Coronary artery (tissue), 2 donors: ENCODE results near the gene WWC1.
"Not testable (repeated sequence)": the region's sequence is repeated elsewhere in the genome, so short reads cannot be mapped to it uniquely, and the experiment has no call there.

Experiments used
- DNase-seq: peaks from one replicate; pipeline ENCODE4 v3.0.0-alpha.2; 2017; ENCODE audit warnings: low spot score
- H3K27ac ChIP-seq, 2 donors: fragments of 200-600 bp; sonication (generic); one replicate each; pipeline ENCODE4 v1.5.1; 2016 to 2019
- H3K4me3 ChIP-seq: fragments of 200-600 bp; sonication (generic); 2 replicates; pipeline ENCODE4 v1.5.1; 2016; ENCODE audit warnings: mild to moderate bottlenecking, moderate library complexity
- TF ChIP-seq, protein P1 (sequence below): fragments of 200-600 bp; sonication (generic); IDR thresholded peaks from one replicate; pipeline ENCODE4 v1.5.1; 2019; ENCODE audit warnings: antibody characterized with exemption

WWC1 gene

DNA sequence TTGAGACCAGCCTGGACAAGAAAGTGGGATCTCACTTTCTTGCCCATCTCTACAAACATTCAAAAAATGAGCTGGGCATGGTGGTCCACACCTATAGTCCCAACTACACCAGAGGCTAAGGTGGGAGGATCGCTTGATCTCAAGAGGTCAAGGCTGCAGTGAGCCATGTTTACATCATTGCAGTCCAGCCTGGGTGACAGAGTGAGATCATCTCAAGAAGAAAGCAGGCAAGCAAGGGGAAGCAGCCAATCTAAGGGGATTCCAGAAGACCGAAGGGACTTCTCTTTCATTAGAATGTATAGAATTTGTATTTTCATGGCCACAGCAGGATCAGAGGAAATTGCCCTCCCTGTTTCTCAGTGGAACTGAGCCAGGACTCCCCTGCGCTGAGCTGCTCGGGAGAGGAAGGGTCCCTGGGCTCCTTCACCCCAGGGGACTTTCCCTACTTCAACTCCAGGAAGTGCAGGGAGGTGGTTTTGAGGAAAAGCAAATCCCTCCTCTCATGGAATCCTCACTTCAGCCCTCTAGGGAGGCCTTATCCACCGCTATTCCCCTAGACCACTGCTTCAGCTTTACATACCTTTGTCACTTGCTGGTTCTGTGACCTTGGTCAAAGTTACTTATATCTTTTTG, 12.1 kb downstream of the WWC1 start:
- Histone ChIP-seq H3K27ac (no peak overlapping the region), H3K4me3 (no peak overlapping the region)
- DNase-seq: no peak
- TF ChIP-seq, protein P1, sequence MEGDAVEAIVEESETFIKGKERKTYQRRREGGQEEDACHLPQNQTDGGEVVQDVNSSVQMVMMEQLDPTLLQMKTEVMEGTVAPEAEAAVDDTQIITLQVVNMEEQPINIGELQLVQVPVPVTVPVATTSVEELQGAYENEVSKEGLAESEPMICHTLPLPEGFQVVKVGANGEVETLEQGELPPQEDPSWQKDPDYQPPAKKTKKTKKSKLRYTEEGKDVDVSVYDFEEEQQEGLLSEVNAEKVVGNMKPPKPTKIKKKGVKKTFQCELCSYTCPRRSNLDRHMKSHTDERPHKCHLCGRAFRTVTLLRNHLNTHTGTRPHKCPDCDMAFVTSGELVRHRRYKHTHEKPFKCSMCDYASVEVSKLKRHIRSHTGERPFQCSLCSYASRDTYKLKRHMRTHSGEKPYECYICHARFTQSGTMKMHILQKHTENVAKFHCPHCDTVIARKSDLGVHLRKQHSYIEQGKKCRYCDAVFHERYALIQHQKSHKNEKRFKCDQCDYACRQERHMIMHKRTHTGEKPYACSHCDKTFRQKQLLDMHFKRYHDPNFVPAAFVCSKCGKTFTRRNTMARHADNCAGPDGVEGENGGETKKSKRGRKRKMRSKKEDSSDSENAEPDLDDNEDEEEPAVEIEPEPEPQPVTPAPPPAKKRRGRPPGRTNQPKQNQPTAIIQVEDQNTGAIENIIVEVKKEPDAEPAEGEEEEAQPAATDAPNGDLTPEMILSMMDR: no peak

DNA sequence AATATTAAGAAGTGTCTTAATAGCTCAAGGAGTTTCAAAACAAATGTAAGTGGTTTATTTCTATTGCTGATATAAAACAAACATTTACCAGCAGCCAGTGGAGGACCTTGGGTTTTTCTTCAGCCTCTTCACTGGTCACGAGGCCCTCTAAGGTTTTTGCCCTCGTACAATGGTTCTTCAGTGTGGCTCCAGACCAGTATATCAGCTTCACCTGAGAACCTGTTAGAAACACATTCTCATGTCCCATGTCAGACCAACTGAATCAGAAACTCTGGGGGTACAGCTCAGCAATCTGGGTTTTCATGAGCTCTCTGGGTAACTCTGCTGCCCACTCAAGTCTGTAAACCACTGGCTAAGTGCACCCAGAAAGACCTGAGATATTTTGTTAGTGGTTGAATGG, 12.9 kb downstream of the WWC1 start:
- DNase-seq: no peak
- Histone ChIP-seq H3K27ac (no peak overlapping the region), H3K4me3 (no peak overlapping the region)
- TF ChIP-seq, protein P1: no peak

DNA sequence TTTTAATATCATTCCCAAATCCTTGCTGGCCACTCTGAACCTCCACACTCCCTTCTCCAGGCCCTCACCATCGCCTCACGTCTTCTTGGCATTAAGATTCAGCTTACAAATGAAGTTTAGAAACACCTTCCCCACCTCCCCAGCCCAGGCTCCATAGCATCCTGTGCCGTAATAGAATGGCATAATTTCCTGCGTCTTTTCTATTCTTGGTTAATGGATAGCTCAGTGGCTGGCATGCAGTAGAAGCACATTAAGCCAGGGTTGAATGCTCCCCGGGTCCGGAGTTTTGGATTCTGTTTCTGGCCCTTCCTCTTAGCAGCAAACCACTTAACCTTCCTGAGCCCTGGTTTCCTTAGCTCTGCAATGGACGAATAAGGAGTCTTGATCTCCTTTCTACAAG, 13.8 kb downstream of the WWC1 start:
- Histone ChIP-seq H3K4me3 (no peak overlapping the region), H3K27ac (no peak overlapping the region)
- TF ChIP-seq, protein P1: no peak
- DNase-seq: no peak

DNA sequence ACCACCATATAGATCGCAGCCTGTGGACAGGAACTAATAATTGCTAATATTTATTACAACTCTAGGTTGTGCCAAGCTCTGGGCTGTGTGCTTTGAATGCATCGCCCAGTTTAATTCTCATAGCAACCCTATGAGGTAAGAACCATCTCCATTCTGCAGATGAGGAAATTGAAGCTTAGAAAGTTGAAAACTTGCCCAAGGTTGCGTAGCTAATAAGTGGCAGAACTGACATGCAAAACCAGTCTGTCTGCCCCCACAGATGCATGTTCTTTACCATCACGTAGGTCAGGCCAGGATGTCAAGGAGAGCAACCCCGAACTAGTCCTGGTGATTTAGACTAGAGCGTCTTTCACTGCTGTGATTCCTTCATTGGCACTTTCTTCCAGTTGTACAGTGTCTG, 15.6 kb downstream of the WWC1 start:
- Histone ChIP-seq H3K4me3 (no peak overlapping the region), H3K27ac (no peak overlapping the region)
- DNase-seq: no peak
- TF ChIP-seq, protein P1: no peak

DNA sequence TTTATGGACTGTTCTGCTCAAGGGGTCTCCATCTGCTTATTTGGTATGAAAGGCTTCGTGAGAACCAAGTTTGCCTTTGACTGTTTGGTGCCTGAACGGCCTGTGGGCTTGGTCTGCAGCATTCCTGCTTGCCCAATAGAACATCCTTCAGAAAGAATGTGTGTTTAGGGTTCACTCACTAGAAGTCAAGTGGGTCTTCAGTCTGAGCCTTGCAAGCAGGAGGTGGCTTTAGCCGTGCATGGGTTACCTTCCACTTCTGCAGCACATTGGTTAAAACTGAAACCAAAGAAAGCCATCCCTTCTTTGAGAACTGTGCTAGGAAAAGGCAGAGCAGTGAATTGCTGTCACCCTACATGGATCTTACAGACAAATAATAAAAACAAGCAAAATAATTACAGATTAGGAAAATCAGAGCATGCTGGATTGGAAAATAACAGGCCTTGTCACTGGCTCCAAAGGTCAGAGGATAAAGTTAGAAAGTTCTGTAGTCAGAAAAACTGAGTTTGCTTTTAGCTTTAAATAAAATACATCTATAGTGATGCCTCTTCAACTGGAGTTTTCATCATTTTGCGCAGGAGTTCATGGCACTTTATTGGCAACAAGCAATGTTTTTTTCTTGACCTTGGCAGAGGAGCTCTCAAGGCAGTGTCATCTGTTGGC, 16.6 kb downstream of the WWC1 start:
- Histone ChIP-seq H3K27ac (no peak overlapping the region), H3K4me3 (no peak overlapping the region)
- DNase-seq: no peak
- TF ChIP-seq, protein P1: no peak

DNA sequence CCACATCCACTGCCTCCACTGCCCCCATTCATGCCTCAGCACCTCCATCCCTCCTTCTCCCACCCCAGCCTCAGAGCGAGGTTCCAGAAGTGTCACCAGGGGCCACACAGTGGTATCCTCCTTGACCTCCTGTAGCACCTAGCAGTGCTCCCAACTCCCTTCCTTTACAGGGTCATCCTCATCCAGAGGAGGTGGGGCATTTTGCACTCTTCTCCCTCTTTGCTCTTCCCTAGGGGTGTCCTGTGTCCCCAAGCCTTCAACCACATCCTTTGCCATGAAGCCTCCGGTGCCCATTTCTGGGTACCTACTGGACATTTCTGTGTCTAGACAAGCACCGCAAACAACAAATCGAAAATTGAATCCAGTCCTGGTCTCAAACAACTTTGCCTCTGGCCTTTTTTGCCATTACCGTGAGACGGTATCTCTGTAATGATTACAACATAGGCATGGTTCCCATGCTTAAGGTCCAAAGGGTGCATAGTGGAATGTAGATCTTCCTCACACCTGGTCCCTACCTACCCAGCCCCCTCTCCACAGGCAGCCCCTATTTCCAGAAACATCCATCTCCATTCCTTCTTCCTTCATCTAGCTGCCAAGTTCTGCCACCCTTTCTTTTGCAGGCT, 17.6 kb downstream of the WWC1 start:
- no peak for DNase-seq
- Histone ChIP-seq H3K4me3 (no peak overlapping the region), H3K27ac (no peak overlapping the region)
- TF ChIP-seq, protein P1: no peak

DNA sequence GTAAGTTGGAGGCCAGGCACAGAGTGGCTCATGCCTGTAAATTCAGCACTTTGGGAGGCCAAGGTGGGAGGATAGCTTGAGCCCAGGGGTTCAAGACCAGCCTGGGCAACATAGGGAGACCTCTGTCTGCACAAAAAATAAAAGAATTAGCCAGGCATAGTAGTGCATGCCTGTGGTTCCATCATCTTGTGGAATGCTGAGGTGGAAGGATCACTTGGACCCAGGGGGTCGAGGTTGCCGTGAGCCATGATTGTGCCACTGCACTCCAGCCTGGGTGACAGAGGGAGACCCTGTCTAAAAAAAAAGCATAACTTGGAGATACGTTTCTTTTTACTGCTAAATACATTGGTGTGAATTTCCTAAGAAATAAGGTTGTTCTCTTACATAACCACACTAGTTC, 19.1 kb downstream of the WWC1 start:
- not testable (repeated sequence) for H3K27ac ChIP-seq, H3K4me3 ChIP-seq, DNase-seq
